ENCODE measurements around the gene ASB5. TPM values are rescaled to one million over a fixed set of nuclear protein-coding genes. Genes with fewer than 3 reads are reported as not detected.

The ASB5 gene
- polyA plus RNA-seq, 3 donors: not detected

- Histone ChIP-seq H3K4me2 (replicated peaks; ENCODE audit: extremely low read depth, low read length, poor library complexity, severe bottlenecking) (no peak overlapping the region), H3K9me3 (replicated peaks in 1 of 2; ENCODE audit: control insufficient read depth in 1 of 2, insufficient read depth in 1 of 2, low read length in 2 of 2) (no peaks in the 10 kb centered on the region), H4K20me1 (ENCODE audit: insufficient read depth, low read length) (no peaks in the 10 kb centered on the region), H3K27me3 (ENCODE audit: control insufficient read depth in 2 of 2, insufficient read depth in 2 of 2, low read length in 2 of 2) (no peaks in the 10 kb centered on the region), H3K4me3 (replicated peaks in 1 of 3; ENCODE audit: low read depth in 2 of 3, low read length in 3 of 3) (no peak overlapping the region), H3K36me3 (replicated peaks in 1 of 2; ENCODE audit: control insufficient read depth in 1 of 2, insufficient read depth in 2 of 2, low read length in 2 of 2) (no peaks in the 10 kb centered on the region), H2AFZ (ENCODE audit: insufficient read depth, low read depth, low read length, poor library complexity, severe bottlenecking) (no peak overlapping the region), H3K27ac (ENCODE audit: low read depth in 1 of 2, low read length in 2 of 2) (no peak overlapping the region), H3K4me1 (ENCODE audit: control insufficient read depth in 1 of 2, insufficient read depth in 2 of 2, low read length in 2 of 2) (no peaks in the 10 kb centered on the region), H3K79me2 (ENCODE audit: insufficient read depth, low read length) (no peaks in the 10 kb centered on the region), H3K9ac (ENCODE audit: insufficient read depth, low read length, poor library complexity, severe bottlenecking) (no peak overlapping the region)
- H3K9me3 Mint-ChIP-seq: peaks cover 0 to 3% (median 0%) of the 10 kb centered on the region in 7 donors
- no peaks in the 10 kb centered on the region for H3K4me1 Mint-ChIP-seq
- no peak for DNase-seq
- peaks cover 0 to 5% (median 2%) of the 10 kb centered on the region in 3 donors for H3K27me3 Mint-ChIP-seq (ENCODE audit: low read depth in 3 of 3)
- TF ChIP-seq CTCF (IDR thresholded peaks at IDR 0.05): no peak
- H3K4me3 Mint-ChIP-seq: no peak overlapping the region
- WGBS (ENCODE audit: insufficient coverage): no CpG with 5 or more reads among the region's 3 CpGs
- intact Hi-C loops (cut with micrococcal nuclease): no loop called here
- H3K27ac Mint-ChIP-seq: no peak overlapping the region
- no peaks in the 10 kb centered on the region for H3K36me3 Mint-ChIP-seq
These were observed 22.7 kb upstream of the ASB5 start for GRCh38 chr4:176291748-176292147.

- Mint-ChIP-seq H3K27me3 (ENCODE audit: low read depth in 3 of 3) (peaks cover 0 to 5% (median 2%) of the 10 kb centered on the region in 3 donors), H3K27ac (peak overlapping the region in 1 of 7 donors; percentile 58), H3K36me3 (no peaks in the 10 kb centered on the region), H3K9me3 (peaks cover 0 to 3% (median 0%) of the 10 kb centered on the region in 7 donors), H3K4me1 (no peaks in the 10 kb centered on the region), H3K4me3 (no peak overlapping the region)
- Histone ChIP-seq H3K36me3 (replicated peaks in 1 of 2; ENCODE audit: control insufficient read depth in 1 of 2, insufficient read depth in 2 of 2, low read length in 2 of 2) (no peaks in the 10 kb centered on the region), H3K4me3 (replicated peaks in 1 of 3; ENCODE audit: low read depth in 2 of 3, low read length in 3 of 3) (no peak overlapping the region), H3K9me3 (replicated peaks in 1 of 2; ENCODE audit: control insufficient read depth in 1 of 2, insufficient read depth in 1 of 2, low read length in 2 of 2) (no peaks in the 10 kb centered on the region), H3K4me1 (ENCODE audit: control insufficient read depth in 1 of 2, insufficient read depth in 2 of 2, low read length in 2 of 2) (no peaks in the 10 kb centered on the region), H3K79me2 (ENCODE audit: insufficient read depth, low read length) (no peaks in the 10 kb centered on the region), H3K9ac (ENCODE audit: insufficient read depth, low read length, poor library complexity, severe bottlenecking) (no peak overlapping the region), H3K4me2 (replicated peaks; ENCODE audit: extremely low read depth, low read length, poor library complexity, severe bottlenecking) (no peak overlapping the region), H3K27ac (ENCODE audit: low read depth in 1 of 2, low read length in 2 of 2) (no peak overlapping the region), H3K27me3 (ENCODE audit: control insufficient read depth in 2 of 2, insufficient read depth in 2 of 2, low read length in 2 of 2) (no peaks in the 10 kb centered on the region), H2AFZ (ENCODE audit: insufficient read depth, low read depth, low read length, poor library complexity, severe bottlenecking) (no peak overlapping the region), H4K20me1 (ENCODE audit: insufficient read depth, low read length) (no peaks in the 10 kb centered on the region)
- WGBS (ENCODE audit: insufficient coverage): 83% methylated on average over 1 of the region's 3 CpGs
- DNase-seq: no peak
- intact Hi-C loops (cut with micrococcal nuclease): no loop called here
- no peak for TF ChIP-seq CTCF (IDR thresholded peaks at IDR 0.05)
These were observed 21.5 kb upstream of the ASB5 start for GRCh38 chr4:176290520-176290919.

Measured in CD14-positive monocyte (primary cell).